ENCODE measurements around the gene LUC7L2.
"Not testable (repeated sequence)": the region's sequence is repeated elsewhere in the genome, so short reads cannot be mapped to it uniquely, and the experiment has no call there.

GRCh38 chr7:139467729-139468128 is 108.0 kb downstream of the LUC7L2 start:
- TF ChIP-seq CTCF (IDR thresholded peaks at IDR 0.05; ENCODE audit: low read depth, low read length, missing input control); TAF1 (conservative IDR thresholded peaks at IDR 0.05); RAD21 (IDR thresholded peaks at IDR 0.05); FOXA1 (IDR thresholded peaks at IDR 0.05): not testable (repeated sequence)

All from liver (tissue), 3 donors.